ENCODE data around the gene LVRN. TPM values are rescaled to one million over a fixed set of nuclear protein-coding genes. Genes with fewer than 3 reads are reported as not detected.

LVRN gene
- total and polyA plus RNA-seq, 2 donors (not counting 3 experiments of a cell fraction or from before 2014, with no cell fraction given) = 0.11 to 0.38 TPM

GRCh38 chr5:116009806-116010205 is 47.5 kb downstream of the LVRN start:
- BruUV-seq (replicated peaks) = no TSS peak
- Histone ChIP-seq H3K36me3 (ENCODE audit: control insufficient read depth in 2 of 2, extremely low read depth in 1 of 2, insufficient read depth in 2 of 2, low read length in 2 of 2) (no peaks in the 10 kb centered on the region), H4K20me1 (replicated peaks; ENCODE audit: control insufficient read depth, extremely low read depth, insufficient read depth, low read length) (no peaks in the 10 kb centered on the region), H3K4me1 (ENCODE audit: control insufficient read depth, extremely low read depth, insufficient read depth, low read length) (no peaks in the 10 kb centered on the region), H2AFZ (ENCODE audit: low read depth, low read length) (no peak overlapping the region), H3K4me2 (ENCODE audit: insufficient read depth, low read length) (no peak overlapping the region), H3K27ac (ENCODE audit: insufficient read depth, low read depth, low read length) (no peak overlapping the region), H3K9me1 (replicated peaks; ENCODE audit: control insufficient read depth, extremely low read depth, insufficient read depth, low read length) (no peaks in the 10 kb centered on the region), H3K4me3 (replicated peaks in 1 of 3; ENCODE audit: insufficient read depth in 1 of 3, low read depth in 1 of 3, low read length in 3 of 3) (no peak overlapping the region), H3K9me3 (replicated peaks; ENCODE audit: control insufficient read depth, insufficient read depth, low read length) (no peaks in the 10 kb centered on the region), H3K79me2 (ENCODE audit: control insufficient read depth, insufficient read depth, low read length) (no peaks in the 10 kb centered on the region), H3K9ac (replicated peaks; ENCODE audit: extremely low read depth, insufficient read depth, low read length) (no peak overlapping the region), H3K27me3 (ENCODE audit: control insufficient read depth in 2 of 2, insufficient read depth in 2 of 2, low read length in 2 of 2) (no peaks in the 10 kb centered on the region)
- FAIRE-seq = no peak
- DNase-seq (ENCODE audit: low read depth, low spot score) = no peak
- intact Hi-C loops (cut with micrococcal nuclease) (no loop called here), dilution Hi-C loops (cut with MboI; ENCODE audit: extremely low pct_ligation_motif_present, low sequenced_read_pairs) (no loop called here)
- ChIA-PET POLR2A (no interaction called here), CTCF (no interaction called here)
- TF ChIP-seq CTCF (IDR thresholded peaks at IDR 0.05; ENCODE audit: extremely low read depth in 1 of 2, insufficient read depth in 1 of 2, low read depth in 1 of 2, low read length in 2 of 2) (no peak), GATA2 (IDR thresholded peaks at IDR 0.05; ENCODE audit: insufficient read depth, insufficient read length, low read depth, low read length) (no peak), FOS (IDR thresholded peaks at IDR 0.05; ENCODE audit: borderline replicate concordance, insufficient read depth, low read length) (no peak), MYC (IDR thresholded peaks at IDR 0.05; ENCODE audit: low read depth, low read length) (no peak), POLR2A (IDR thresholded peaks at IDR 0.05; ENCODE audit: low read depth, low read length) (no peak), MAX (IDR thresholded peaks at IDR 0.05; ENCODE audit: insufficient read depth, insufficient read length) (no peak), EZH2 (IDR thresholded peaks at IDR 0.05; ENCODE audit: borderline replicate concordance, low read depth, low read length, severe bottlenecking) (no peak), POLR2AphosphoS5 (IDR thresholded peaks at IDR 0.05; ENCODE audit: insufficient read depth, low read depth, low read length) (no peak), JUN (IDR thresholded peaks at IDR 0.05; ENCODE audit: borderline replicate concordance, insufficient read depth, insufficient read length, low read depth) (no peak)
